Stimulated activated CD4-positive, alpha-beta T cell treated with anti-CD3 and anti-CD28 coated beads, Interleukin-12 subunit alpha, Interleukin-12 subunit beta, amount 100 ng/mL, for 48 hours (primary cell): Measurements from ENCODE around the gene NACA2.
"Not testable (repeated sequence)": the region's sequence is repeated elsewhere in the genome, so short reads cannot be mapped to it uniquely, and the experiment has no call there.

Experiments
- DNase-seq, 3 donors: peaks; one replicate each; pipeline ENCODE4 v3.0.0-alpha.2; 2020; ENCODE audit warnings: low read depth in 2 of 3, low spot score in 1 of 3

The NACA2 gene

GRCh38 chr17:61600621-61601020 lies 9.6 kb upstream of the NACA2 start:
- DNase-seq, result no peak

DNA sequence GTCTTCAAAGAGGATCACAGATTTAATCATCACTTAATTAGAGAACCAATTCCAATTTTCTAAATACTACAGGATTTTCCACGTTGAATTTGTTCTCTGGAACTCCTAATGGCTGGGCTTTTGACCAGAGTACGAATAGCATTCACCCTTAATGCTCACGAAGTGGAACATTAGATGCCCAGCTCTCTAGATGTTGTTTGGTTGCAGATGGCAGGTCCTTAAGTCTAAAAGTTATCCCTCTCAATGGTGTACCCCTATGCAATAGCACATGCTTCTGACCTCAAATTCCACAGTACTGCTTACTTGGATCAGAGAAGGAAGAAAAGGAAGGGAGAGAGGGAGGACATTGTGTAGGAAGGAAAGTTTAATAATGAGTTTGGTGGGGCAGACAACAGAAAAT lies 8.6 kb upstream of the NACA2 start:
- DNase-seq, result no peak

DNA sequence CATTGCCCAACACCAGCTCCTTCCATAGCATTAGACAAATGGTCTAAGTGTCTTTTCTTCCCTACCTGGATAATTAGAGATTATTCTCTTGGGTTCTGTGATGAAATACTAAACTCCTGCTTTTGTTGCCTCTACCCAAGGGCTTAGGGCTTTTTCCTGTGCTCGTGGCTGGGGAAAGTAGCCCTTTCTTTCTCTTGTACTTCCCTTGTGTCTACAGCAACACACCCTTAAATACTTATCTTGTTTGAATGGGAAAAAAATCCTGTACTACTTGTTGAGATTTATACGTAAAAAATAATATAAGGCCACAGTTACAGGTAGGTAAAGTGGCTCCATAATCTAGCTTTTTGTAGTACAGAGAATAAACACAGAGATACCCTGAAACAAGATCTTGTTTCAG lies 7.0 kb upstream of the NACA2 start:
- no peak for DNase-seq

- no peak for DNase-seq
Measured at GRCh38 chr17:61597607-61598006, 6.6 kb upstream of the NACA2 start.

- no peak for DNase-seq
Measured at GRCh38 chr17:61595418-61596186, 4.6 kb upstream of the NACA2 start.

GRCh38 chr17:61594294-61594825 lies 3.3 kb upstream of the NACA2 start:
- DNase-seq, result no peak

- no peak for DNase-seq
Measured at GRCh38 chr17:61593426-61593825, 2.4 kb upstream of the NACA2 start.

DNA sequence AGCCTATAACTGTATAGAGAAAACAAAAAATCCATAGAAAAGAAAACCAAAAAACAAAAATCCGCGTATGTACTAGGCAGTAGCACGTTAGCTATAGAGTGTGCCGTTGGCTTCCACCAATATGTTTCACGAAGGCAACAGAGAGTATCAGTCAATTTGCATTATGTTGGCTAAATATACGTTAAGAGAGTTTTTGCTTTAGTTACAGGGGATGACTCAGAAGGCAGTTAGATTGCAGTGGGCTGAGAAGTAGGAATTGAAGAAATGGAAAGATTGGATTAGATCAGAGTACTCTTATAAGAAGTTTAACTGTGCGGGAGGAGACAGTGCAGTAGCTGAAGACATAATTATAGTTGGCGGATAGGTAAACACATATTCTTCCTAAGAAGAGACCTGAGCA lies 911 bp upstream of the NACA2 start:
- DNase-seq, result no peak

DNA sequence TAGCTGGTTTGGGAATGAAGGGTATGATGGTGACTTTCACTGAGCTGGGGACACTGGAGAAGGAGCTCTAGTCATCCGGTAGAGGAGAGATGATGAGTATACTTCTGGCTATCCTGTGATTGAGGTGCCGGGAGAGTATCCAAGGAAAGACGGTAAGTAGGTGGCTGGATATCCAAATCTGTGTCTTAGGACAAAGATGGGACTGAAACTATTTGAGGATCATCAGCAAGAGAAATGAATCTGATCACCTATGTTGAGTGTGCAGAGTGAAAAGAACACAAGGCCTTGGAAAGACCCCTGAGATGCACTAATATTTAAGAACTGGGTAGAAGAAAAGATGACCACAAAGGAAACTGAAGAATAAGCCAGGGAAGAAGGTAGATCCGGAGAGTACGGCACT lies 1.0 kb downstream of the NACA2 start:
- DNase-seq, result no peak

DNA sequence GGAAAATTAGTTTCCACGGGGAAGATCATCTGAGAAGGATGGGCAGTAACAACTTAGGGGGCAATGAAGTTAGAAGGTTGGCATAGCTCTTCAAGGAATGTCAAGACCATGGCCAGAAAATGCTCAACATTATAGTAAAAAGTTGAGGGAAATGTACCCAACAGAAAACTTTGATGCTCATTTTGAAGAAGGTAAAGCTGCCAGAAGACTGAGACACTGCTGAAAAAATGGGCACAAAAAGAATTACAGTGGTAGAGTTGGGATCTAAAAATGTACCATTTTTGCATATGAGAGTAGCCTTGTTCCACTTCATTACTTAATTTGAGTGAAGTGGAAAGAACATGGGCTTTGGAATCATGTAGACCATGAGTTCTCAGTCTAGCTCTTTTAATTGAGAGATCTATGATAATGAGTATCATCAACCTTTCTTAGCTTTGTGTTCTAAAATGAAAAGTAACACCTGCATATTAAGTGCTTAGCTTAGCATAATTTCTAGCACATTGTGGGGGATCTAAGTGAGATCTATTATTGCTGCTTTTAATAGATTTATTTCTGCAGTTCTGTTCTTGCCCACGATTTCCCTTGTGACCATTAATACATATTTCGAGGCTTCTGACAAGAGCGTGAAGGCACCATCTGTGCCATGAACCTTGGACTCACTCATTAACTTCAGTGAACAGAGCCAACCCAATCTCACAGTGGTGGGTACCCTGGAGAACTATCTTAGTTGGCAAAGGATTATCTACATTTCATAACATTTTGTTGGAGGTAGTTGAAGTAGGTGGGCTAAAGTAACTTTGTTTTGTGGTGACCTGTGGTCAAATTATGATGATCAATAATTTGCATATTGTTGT lies 3.0 kb downstream of the NACA2 start:
- no peak for DNase-seq

GRCh38 chr17:61587242-61587641 lies 3.8 kb downstream of the NACA2 start:
- DNase-seq, result no peak

- DNase-seq, result not testable (repeated sequence)
Measured at GRCh38 chr17:61586622-61587021, 4.4 kb downstream of the NACA2 start.

- no peak for DNase-seq
Measured at GRCh38 chr17:61586031-61586566, 4.9 kb downstream of the NACA2 start.

- no peak for DNase-seq
Measured at GRCh38 chr17:61584866-61585265, 6.2 kb downstream of the NACA2 start.

DNA sequence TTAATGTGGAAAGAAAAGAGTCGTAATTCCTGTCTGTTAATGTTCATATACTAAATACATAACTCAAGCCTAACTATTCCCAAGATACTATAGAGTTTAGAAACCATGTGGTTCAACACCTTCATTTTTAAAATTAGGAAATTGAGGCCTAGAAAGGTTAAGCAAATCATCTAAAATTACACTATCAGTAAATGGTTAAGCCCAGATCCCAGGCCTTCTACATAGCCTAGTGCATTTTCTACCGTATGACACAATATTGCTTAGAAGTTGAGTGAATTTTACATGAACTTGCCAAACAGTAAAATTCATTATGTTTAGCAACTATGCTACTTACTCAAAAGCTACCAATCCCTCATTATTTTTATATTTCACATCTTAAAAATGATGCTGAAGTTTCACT lies 6.8 kb downstream of the NACA2 start:
- no peak for DNase-seq

DNA sequence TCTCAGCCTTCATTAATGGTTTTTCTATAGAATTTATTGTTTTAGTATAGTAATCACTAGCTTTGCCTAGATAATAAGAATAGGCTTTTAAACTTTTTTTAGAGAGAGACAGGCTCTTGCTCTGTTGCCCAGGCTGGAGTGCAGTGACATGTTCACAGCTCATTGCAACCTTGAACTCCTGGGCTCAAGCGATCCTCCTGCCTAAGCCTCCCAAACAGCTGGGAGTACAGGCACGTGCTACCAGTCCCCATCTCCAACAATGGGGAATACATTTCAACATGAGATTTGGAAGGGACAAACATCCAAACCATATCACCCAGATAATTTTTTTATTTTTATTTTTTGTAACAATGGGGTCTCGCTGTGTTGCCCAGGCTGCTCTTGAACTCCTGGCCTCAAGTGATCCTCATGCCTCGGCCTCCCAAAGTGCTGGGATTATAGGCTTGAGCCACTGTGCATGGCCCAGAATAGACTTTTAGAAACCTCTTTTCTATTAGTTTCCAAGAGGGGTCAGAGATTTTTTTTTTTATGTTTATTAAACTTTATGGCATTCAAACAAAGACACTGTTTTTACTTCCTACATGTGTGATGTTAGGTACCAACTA lies 7.3 kb downstream of the NACA2 start:
- no peak for DNase-seq

- DNase-seq, result no peak
Measured at GRCh38 chr17:61583242-61583641, 7.8 kb downstream of the NACA2 start.

DNA sequence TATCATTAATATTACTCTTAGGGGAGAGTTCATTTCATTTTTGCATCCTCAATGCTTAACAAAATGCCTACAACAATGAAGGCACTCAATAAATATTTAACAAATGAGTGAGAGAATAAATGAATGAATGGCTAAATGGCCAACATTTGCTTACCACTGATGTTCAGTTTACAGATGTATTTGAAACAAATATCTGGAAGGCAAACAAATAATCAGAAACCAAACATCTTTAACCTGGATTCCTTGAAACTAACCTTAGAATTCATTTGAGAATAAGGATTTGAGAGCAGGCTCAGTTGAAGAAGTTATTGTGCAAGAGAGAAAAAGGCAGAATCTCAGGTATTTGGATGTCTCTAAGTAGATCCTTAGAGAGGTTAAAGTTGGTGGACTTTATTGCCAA lies 8.4 kb downstream of the NACA2 start:
- DNase-seq, result no peak

GRCh38 chr17:61581611-61582349 lies 9.2 kb downstream of the NACA2 start:
- DNase-seq, result no peak

GRCh38 chr17:61580502-61580901 lies 10.5 kb downstream of the NACA2 start:
- no peak for DNase-seq

DNA sequence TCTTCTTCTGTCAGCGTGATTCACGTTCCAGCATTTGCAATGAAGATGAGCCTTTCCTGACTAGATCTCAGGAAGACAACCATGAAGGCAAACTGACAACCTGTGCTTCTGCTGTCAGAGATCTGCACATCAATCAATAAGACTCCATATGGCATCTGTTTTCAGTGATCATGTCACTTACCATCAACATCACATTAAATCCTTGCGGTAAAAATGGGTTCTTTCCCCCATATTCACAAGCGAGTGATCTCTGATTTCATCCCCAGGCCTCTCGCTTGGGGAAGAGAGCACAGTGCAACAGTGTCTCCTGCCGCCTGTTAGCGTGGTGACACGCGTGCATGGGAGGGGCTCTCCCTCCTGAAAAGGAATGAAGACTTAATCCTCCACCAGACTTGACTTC lies 11.1 kb downstream of the NACA2 start:
- no peak for DNase-seq
